K562 treated with DMSO at 1 percent for 48 hours (cell line): ENCODE data around the gene C9orf72. TPM values are rescaled to one million over a fixed set of nuclear protein-coding genes. Genes with fewer than 3 reads are reported as not detected.

Experiments
- total RNA-seq: library from RNA; unstranded; fragments of 300-600 nt; gene quantifications from 2 replicates; pipeline ENCODE4 v1.2.3, GENCODE V29; 2022; ENCODE audit warnings: low replicate concordance; ENCODE audit errors: extremely low read depth

The C9orf72 gene, protein sequence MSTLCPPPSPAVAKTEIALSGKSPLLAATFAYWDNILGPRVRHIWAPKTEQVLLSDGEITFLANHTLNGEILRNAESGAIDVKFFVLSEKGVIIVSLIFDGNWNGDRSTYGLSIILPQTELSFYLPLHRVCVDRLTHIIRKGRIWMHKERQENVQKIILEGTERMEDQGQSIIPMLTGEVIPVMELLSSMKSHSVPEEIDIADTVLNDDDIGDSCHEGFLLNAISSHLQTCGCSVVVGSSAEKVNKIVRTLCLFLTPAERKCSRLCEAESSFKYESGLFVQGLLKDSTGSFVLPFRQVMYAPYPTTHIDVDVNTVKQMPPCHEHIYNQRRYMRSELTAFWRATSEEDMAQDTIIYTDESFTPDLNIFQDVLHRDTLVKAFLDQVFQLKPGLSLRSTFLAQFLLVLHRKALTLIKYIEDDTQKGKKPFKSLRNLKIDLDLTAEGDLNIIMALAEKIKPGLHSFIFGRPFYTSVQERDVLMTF
- total RNA-seq = not detected in 2 replicates

DNA sequence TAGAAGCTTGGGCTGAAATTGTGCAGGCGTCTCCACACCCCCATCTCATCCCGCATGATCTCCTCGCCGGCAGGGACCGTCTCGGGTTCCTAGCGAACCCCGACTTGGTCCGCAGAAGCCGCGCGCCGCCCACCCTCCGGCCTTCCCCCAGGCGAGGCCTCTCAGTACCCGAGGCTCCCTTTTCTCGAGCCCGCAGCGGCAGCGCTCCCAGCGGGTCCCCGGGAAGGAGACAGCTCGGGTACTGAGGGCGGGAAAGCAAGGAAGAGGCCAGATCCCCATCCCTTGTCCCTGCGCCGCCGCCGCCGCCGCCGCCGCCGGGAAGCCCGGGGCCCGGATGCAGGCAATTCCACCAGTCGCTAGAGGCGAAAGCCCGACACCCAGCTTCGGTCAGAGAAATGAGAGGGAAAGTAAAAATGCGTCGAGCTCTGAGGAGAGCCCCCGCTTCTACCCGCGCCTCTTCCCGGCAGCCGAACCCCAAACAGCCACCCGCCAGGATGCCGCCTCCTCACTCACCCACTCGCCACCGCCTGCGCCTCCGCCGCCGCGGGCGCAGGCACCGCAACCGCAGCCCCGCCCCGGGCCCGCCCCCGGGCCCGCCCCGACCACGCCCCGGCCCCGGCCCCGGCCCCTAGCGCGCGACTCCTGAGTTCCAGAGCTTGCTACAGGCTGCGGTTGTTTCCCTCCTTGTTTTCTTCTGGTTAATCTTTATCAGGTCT lies at the start of gene C9orf72:
TSS of gene C9orf72 (minus strand) at position 564 of the 716 bp plus-strand sequence. CDS start 6,361 bp downstream, outside the sequence.

DNA sequence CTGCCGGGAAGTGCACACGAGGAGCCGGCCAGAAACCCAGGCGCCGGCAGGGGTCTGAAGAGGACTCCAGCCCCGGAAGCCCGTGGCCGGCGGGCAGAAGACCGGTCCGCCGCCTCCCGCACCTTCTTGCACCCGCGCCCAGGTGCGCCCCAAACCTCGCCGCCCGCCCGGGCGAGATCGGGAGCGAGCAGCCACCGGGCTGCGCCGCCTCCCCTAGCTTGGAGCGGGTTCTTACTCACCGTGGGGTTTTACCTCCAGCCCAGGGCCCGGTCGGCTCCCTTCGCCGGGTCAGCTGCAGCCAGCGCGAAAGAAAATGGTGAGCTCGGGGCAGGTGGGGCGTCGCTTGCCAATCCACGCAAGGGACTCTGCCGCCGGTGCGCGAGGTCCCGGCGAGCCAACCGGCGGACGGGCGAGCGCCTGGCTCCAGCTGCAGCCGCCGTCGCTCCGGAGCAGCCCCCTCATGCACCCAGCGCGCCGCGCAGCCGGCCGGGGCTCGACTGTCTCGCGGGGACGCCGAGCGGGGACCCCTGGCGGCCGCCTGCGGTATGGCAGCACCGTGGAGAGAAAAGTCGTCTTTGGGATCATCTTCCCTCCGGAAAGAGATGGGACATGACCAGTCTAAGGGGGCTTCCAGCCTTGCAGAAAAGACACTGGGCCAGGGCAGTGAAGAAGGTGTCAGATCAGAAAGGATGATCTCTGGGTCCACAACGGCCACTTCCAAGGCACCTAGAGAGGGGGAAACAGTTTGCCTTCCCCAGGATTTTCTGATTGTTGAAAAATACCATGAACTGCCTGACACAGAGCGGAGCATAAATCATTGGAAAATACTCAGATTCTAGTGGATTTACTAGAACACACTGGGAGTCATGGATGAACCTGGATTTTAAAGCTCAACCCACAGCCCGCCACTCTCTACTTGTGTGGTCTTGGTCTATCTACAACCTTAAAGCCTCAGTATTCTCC lies 43.7 kb downstream of the C9orf72 start, which contains the start of gene MOB3B:
TSS of gene MOB3B (minus strand) at position 499 of the 963 bp plus-strand sequence. CDS start 74,264 bp downstream, outside the sequence.

DNA sequence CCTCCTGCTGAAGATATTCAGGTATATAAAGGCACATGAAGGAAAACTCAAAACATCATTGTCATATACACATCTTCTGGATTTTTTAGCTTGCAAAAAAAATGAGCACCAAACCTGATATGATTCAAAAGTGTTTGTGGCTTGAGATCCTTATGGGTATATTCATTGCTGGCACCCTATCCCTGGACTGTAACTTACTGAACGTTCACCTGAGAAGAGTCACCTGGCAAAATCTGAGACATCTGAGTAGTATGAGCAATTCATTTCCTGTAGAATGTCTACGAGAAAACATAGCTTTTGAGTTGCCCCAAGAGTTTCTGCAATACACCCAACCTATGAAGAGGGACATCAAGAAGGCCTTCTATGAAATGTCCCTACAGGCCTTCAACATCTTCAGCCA lies 49.0 kb downstream of the C9orf72 start, which contains the start of gene IFNK:
TSS of gene IFNK (plus strand) at position 55 of the 400 bp plus-strand sequence. CDS start at position 102, 47 bp downstream.

Other genes starting within 250 kb of the C9orf72 start
- not detected in 2 replicates for gene IFNK, start 49.2 kb downstream of the C9orf72 start, total RNA-seq
- gene MOB3B, start 43.7 kb downstream of the C9orf72 start, total RNA-seq = not detected in 2 replicates